Pons (tissue), 1 donor: ENCODE results near the gene OR8B8.
"Not testable (repeated sequence)": the region's sequence is repeated elsewhere in the genome, so short reads cannot be mapped to it uniquely, and the experiment has no call there.

ENCODE experiments used
- DNase-seq: peaks from one replicate; pipeline ENCODE4 v3.0.0-alpha.2; 2016; ENCODE audit warnings: low spot score

Gene OR8B8

DNA sequence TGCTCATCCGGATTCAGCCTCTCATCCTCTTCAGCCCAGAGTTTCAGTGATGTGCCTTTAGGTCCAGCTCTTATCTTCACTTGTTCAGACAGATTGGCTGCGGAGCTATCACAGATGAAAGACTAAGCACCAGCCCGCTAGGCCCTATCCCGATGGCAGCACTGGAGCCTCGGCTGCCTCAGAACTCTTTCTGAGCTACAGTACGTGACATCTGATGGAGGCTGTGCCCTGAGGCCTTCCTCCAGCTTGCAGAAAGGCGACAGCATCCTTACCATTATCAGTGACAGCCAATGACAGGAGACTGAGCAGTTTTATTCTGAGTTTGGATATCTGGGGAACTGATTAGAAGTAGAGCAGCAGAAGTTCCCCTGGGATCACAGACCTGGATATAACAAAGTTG is 4.0 kb downstream of the OR8B8 start:
- no peak for DNase-seq

GRCh38 chr11:124441081-124441480 is 4.4 kb downstream of the OR8B8 start:
- DNase-seq: no peak

DNA sequence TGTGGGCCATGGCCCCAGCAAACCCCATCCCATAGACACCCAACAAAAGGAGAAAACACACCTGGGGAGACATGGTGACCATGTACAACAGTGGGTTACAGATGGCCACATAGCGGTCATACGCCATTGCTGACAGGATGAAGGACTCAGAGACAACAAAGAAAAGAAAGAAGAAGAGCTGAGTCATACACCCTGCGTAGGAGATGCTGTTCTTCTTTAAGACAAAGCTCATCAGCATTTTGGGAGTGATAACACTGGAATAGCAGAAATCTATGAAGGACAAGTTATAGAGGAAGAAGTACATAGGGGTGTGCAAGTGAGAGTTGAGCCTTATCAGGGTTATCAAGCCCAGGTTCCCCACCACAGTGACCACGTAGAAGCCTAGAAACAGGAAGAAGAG is 4.9 kb downstream of the OR8B8 start:
- no peak for DNase-seq

GRCh38 chr11:124434699-124435098 is 10.8 kb downstream of the OR8B8 start:
- no peak for DNase-seq

DNA sequence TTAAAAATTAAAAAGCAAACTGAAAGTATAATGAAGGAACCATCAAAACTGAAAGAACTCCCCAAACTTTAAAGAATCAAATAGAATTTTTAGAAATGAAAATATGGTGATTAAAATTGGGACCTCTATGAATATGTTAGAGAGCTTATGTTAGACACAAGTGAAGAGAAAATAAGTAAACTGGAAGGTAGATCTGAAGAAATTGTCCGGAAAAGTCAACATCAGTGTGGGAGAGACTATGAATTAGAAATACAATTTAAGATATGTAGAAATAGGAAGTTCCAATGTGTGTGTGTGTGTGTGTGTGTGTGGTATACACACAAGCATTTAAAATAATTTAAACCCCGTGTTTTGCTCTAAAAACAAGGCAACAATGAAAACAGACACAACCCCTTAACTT is 15.9 kb downstream of the OR8B8 start:
- DNase-seq: no peak

DNA sequence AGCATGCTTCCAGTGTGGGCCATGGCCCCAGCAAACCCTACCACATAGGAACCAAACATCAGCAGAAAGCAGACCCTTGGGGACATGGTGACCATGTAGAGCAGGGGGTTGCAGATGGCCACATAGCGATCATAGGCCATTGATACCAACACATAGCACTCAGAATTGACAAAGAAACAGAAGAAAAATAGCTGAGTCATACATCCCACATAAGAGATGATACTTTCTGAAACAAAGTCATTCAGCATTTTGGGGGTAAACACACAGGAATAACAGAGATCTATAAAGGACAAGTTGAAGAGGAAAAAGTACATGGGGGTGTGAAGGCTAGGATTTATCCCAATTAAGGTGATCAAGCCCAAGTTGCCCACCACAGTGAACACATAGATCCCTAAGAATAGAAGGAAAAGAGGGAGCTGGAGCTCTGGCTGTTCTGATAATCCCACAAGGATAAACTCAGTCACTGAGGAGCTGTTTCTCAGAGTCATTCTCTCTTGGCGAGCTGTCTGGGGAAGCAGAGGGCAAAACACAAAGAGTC is 21.0 kb downstream of the OR8B8 start, which contains the start of gene OR8B4:
TSS of gene OR8B4 (minus strand) at position 488 of the 538 bp plus-strand sequence. CDS start at position 488, 0 bp downstream.
- DNase-seq: no peak

DNA sequence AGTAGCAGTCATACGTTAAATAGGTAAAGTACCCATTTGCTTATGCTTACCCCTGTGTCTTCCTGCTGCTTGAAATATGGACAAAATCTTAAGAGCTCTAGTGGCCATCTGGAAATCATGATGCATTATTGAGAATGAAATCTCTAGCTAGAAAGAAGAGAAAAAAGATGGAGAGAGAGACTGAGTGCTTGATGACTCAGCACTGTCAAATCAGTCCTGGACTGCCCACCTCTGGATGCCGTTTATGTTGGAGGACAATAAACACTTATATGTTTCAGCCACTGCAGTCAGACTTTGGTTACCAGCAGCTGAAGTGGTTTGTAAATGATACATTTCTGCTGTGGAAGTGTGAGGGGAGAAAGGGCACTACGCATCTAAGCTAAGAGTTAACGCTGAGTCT is 24.5 kb downstream of the OR8B8 start:
- DNase-seq: no peak

DNA sequence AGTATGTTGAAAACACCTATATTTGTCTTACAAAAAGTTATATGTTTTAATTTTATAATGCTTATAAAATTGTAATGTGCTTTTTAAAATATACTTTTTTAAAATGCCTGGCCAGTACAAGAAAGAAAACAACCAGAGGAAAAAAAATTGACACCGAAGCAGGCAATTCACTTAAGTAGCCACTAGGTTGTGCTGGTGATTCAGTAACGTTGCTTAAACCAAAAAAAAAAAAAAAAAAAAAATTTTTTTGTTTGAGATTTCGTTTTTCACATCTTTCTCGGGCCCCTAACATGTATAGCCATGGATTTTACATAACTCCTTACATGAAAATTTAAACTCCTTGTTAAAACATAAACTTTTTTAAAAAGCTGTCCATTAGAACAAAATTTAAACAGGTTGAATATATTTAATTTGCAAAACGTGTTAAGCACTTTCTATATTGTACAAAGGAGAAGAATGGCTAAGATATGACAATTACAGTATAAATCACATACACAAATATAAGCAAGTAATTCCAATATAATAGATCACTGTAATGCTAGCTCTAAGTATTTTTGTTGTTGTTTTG is 30.1 kb downstream of the OR8B8 start:
- DNase-seq: peak; percentile 24

DNA sequence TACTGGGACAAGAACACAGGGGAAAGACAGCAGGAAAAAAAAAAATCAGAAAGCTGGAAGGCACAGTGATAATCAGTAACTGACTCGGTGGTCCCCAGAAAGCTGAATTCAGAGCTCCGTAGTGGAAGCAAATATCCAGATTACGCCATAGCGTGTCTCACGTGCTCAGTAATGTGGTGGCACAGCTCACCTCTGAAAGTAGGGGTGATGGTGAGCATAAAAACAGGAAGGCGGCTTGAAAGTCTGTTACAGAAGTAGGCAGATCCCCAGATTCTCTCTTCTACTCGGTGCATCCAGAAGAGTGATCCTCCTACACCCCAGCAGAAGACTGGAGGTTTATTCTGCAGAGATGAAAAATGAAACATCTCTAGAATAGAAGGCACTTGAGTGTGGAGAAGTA is 35.6 kb downstream of the OR8B8 start:
- no peak for DNase-seq

GRCh38 chr11:124405581-124405980 is 39.9 kb downstream of the OR8B8 start:
- no peak for DNase-seq

- DNase-seq: not testable (repeated sequence)
Measured at GRCh38 chr11:124403186-124403585, 42.3 kb downstream of the OR8B8 start.

DNA sequence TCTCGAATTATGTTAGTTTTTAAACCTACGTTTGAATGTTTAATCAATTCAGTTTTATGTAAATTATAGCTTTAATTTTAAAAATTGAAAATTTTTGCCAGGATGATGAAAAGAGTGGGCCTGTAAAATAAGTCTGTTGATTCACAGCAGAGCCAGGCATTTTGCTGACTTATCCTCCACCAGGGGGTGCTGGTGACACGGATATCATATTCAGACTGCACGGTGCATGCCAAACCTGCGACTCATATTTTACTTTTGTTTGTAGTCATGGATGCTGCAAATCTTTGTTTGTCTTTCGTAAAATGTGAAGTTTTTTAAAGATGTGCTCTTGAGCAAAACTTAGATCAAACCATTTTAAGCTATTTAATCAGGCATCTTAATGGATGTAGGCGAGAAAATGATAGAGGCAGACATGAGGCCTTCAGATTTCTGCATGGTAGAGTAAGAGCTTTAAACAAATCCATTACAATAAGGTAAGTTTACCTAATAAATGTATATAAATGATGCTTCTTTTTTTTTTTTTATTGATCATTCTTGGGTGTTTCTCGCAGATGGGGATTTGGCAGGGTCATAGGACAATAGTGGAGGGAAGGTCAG is 43.1 kb downstream of the OR8B8 start:
- peak; percentile 53 for DNase-seq

- DNase-seq: no peak
Measured at GRCh38 chr11:124398924-124399323, 46.6 kb downstream of the OR8B8 start, which contains the start of gene OR8B3. Gene OR8B3, minus strand, starts transcription at chr11:124399024. Its CDS starts 1,673 bp downstream, at chr11:124397351.

GRCh38 chr11:124396847-124397246 is 48.6 kb downstream of the OR8B8 start:
- not testable (repeated sequence) for DNase-seq

GRCh38 chr11:124394408-124394807 is 51.1 kb downstream of the OR8B8 start:
- DNase-seq: no peak
